SKM-1 treated with dmso at 0.1 percent for 144 hours (cell line): Measurements from ENCODE around the gene EPB41.

ENCODE experiments used
- DNase-seq: peaks from one replicate; lab custom pipeline; 2025; ENCODE audit not compliant: unreplicated experiment; lab: John Stamatoyannopoulos, UW

EPB41 gene

DNA sequence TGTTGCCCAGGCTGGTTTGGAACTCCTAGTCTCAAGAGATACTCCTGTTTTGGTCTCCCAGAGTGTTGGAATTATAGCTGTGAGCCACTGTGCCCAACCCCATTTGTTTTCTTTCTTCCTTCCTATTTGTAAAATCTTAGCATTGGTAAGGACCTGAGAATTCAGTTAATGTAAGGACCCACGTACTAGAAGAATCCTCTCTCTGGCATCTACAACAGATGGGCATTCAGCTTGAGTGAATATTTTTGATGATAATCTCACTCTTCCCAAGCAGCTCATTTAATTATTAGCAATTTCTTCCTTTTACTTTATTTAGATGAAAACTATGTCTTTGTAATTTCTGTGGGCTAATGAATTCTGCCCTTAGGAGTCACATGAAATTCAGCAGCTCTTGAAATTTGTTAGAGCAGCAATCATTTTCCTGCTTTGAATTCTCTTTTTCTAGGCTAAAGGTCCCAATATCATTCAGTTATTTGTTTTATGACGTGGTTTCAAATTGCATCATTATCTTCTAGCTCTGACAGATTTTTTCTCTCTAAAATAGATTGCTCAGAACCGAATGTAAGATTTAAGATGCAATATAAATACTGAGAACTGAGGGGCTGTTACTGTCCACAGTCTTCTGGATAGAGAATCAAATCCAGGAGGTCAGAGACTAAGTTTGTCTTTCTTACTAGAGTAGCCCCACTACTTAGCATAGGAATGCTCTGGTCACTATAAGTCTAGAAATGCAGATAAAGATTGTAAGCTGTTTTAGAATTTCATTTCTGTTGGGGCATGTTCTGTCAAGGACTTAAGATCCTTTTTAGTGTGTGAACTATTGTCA is 59.4 kb downstream of the EPB41 start:
- no peak for DNase-seq

DNA sequence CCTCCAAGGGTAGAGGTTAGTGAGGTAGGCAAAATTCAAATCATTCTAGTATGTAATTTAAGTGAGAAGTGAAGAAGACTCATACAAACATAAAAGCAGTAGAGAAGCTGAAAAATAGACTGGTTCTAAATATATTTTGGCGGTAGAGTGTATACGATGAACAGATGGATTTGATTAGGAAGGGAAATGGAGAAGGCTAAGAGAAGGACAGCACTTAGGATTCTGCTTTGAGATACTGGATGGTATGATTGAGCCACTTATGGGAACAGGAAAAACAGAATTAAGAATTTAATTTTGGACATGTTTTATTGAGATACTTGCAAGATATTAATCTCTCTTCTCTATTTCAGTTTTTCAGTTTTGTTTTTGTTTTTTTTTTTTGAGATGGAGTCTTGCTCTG is 60.1 kb downstream of the EPB41 start:
- DNase-seq = no peak

DNA sequence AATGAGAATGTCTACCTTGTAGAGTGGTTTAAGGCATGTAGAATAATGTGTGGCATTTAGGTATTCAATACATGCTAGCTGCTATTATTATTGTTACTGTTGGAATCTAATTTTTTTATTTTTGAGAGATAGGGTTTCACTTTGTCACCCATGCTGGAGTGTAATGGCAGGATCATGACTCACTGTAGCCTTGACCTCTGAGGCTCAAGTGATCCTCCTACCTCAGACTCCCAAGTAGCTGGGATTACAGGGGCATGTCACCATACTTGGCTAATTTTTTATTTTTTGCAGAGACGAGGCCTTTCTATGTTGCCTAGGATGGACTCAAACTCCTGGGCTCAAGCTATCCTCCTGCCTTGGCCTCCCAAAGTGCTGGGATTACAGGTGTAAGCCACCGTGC is 61.9 kb downstream of the EPB41 start:
- DNase-seq = no peak

GRCh38 chr1:28981210-28981609 is 66.8 kb downstream of the EPB41 start:
- no peak for DNase-seq

DNA sequence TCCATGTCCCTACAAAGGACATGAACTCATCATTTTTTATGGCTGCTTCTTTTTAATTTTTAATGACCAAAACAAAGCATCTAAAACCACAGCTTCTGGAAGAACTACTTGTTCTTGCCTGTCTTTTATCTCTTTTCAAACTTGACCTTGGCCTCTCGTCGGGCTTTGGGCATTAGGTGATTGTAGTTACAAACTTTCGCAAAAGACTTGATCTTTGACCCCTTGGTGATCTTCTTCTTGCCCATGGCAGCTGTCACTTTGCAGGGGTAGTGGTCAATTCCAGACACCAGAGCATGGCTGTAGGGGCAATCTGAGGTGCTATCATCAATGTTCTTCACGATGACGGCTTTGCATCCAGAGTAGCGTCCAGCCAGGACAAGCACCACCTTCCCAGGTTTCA is 67.8 kb downstream of the EPB41 start:
- no peak for DNase-seq

DNA sequence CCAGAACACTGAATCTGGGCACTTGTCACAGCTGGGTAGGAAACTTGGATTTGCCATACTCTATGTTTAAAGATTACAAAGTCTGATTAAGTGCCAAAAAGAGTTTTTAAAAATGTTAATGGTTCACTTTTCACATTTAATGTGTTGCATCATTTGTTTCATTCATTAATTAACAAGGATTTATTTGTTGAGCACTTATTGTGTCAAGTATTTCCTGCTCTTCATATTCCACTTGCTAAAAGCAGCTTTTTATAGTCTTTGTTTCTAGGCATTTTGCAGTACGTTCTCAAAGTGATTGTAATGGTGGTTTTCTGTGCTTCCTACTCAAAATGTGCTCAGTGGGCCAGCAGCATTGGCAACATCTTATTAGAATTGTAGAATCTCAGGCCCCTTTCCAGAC is 68.7 kb downstream of the EPB41 start:
- no peak for DNase-seq

GRCh38 chr1:28983509-28984310 is 69.3 kb downstream of the EPB41 start:
- DNase-seq = no peak

DNA sequence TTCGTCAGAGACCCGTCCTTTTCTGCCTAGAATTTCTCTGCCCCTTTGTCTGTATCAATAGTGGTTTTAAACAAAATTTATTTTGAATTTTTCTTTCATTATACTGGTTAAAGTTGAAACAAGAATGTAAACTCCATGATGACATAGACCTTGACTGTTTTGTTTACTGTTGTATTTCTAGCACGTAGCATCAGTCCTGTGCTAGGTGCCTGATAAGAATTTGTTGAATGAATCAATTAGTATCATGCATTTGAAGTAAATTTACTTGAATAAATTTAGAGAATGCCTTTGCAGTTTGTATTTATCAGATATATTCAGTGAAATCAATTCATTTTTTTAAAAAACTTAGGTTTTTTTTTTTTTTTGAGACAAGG is 69.9 kb downstream of the EPB41 start:
- DNase-seq = no peak

DNA sequence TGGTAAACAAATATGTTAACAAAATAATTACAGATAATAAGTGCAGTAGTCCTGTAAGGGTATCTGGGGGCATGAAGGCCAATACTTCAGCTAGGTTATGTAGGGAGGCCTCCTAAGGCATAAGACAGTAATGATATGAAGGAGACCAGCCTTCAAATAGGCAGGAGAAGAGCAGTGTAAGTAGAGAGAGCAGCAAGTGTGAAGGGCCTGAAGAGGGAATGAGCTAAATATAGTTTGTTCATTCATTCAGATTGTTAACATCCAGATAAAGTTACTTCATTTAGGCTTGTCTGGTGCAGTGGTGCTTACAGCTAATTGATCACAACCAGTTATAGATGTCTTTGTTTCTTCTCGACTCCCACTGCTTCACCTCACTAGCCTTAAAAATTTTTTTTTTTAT is 71.1 kb downstream of the EPB41 start:
- no peak for DNase-seq

- DNase-seq = no peak
These were observed 72.0 kb downstream of the EPB41 start for GRCh38 chr1:28986306-28986910.

- no peak for DNase-seq
These were observed 88.4 kb downstream of the EPB41 start for GRCh38 chr1:29002792-29003191.

- no peak for DNase-seq
These were observed 89.9 kb downstream of the EPB41 start for GRCh38 chr1:29004288-29004687.

DNA sequence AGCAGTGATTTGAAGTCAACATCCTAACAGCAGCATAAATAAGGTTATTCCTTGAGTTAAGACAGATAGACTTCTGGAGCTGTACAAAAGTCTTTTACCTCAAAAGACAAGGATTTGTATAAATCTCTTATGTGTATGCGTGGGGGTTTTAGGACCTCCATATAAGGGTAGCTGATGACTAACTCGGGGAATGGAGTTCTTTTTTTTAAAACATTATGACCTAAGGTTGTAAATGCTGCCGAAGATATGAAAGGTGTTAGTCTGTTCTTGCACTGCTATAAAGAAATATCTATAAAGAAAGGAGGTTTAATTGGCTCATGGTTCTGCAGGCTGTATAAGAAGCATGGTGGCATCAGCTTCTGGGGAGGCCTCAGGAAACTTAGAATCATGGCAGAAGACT is 90.4 kb downstream of the EPB41 start:
- no peak for DNase-seq

GRCh38 chr1:29011775-29012174 is 97.4 kb downstream of the EPB41 start:
- DNase-seq = no peak

DNA sequence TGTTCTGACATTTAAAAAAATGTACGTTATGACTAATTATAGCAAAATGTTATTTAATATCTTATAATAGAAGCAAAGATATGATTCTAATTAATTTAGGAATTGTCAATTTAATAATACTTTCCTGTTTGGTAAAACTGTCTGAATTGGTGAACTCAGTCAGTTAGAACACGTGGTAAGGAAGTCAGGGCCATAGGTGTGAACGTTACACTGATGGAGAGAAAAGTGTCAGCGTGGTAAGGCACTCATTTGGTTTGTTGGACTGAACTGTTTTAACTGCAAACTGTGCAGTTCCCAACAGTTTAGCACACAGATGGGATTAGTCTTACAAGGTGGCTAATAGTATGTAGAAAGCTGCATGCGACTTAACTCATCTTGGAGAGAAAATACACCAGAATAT is 102.9 kb downstream of the EPB41 start:
- no peak for DNase-seq

DNA sequence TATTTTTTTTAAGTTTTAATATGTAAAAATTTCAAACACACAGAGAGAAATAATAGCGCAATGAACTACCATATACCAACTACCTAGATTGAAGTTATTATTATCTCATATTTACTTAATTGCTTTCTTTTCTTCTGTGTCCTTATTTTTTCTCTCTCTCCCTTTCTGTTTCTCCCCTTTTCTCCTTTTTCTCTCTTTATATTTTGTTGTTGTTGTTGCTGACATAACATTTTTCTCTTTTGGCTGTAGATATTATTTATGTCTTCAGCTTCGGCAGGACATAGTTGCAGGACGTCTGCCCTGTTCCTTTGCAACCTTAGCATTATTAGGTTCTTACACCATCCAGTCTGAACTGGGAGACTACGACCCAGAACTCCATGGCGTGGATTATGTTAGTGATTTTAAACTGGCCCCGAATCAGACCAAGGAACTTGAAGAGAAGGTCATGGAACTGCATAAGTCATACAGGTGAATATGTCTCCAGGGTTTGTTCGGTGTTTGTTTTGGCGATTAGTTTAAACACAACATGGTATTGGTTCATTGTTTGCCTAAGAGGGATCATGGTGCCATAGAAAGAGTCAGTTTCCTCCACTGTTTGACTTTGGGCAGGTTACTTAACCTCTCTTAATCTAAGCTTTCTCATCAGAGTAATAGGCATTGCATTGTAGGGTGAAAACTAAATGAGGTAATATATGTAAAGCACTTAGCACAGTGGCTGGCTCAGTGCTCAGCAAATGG is 103.8 kb downstream of the EPB41 start:
- no peak for DNase-seq

GRCh38 chr1:29022620-29023019 is 108.3 kb downstream of the EPB41 start:
- DNase-seq = no peak

GRCh38 chr1:29029667-29030066 is 115.3 kb downstream of the EPB41 start:
- DNase-seq = no peak

DNA sequence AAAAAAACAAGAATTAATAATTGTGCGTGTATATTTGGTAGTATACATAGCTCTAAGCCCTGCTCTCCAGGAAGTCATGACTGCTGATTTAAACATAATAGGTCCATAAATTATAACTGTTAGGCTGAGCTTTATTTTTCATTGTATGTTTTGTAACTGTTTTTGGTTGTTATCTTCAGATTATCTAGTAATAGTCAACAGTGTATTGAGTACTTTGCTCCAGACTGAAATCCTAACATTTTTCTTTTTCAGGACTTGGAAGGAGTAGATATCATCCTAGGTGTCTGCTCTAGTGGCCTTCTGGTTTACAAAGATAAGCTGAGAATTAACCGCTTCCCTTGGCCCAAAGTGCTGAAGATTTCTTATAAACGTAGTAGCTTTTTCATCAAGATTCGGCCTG is 118.5 kb downstream of the EPB41 start:
- no peak for DNase-seq

DNA sequence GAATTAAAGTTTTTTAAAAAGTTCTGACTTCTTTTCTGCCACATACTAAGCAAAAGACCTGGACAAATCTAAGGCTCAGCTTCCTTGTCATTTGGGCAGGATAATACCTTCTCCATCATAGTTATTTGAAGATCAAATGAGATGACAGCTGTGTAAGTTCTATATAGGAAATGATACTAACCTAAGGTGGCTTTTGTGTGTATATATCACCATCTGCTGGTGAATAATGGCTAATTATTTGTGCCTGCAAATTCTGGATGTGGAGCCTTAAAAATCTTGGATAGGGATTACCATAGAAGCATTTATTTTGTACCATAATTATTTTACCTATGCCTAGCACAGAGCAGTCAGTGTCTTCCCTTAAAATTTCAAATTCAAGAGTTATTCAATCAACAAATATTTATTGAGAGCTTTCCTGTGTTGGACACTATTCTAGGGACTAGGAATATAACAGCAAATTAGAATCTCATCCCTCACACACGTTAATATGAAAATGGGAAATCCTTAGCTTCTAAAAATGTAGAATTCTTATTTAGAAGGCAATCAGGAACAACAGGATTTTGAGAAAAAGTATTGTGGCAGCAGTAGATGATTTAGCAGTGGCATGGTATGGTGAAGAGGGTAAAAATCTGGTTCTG is 119.6 kb downstream of the EPB41 start:
- peak; percentile 33 for DNase-seq
